GM12878 (cell line): Measurements from ENCODE around the gene PIEZO2. TPM values are rescaled to one million over a fixed set of nuclear protein-coding genes. Genes with fewer than 3 reads are reported as not detected.

Experiments used
- EP300 ChIP-seq, 2 experiments: fragments of 150-350 bp in 1 of 2; IDR thresholded peaks; 2 replicates each; pipeline ENCODE4 v1.6.1; 2011 to 2012; ENCODE audit warnings: low read depth in 2 of 2, low read length in 2 of 2, borderline replicate concordance in 1 of 2, improper control_type of control experiment in 1 of 2, inconsistent platforms in 1 of 2; ENCODE audit not compliant: control insufficient read depth in 1 of 2
- FOXM1 ChIP-seq: IDR thresholded peaks from 2 replicates; pipeline ENCODE4 v1.6.1; 2012; ENCODE audit warnings: low read depth, mild to moderate bottlenecking, inconsistent platforms, low read length, moderate library complexity
- KDM1A ChIP-seq: fragments of 200-600 bp; sonication (generic); IDR thresholded peaks from 2 replicates; pipeline ENCODE4 v1.6.1; 2016; ENCODE audit warnings: borderline replicate concordance
- MEF2B ChIP-seq: fragments of 450-650 bp; IDR thresholded peaks from 2 replicates; pipeline ENCODE4 v1.6.1; 2018; ENCODE audit warnings: mild to moderate bottlenecking, moderate library complexity; ENCODE audit not compliant: partially characterized antibody, poor library complexity, severe bottlenecking
- NFXL1 ChIP-seq: fragments of 450-650 bp; IDR thresholded peaks from 2 replicates; pipeline ENCODE4 v1.6.1; 2017; ENCODE audit warnings: antibody characterized with exemption, mild to moderate bottlenecking, borderline replicate concordance
- POU2F2 ChIP-seq: IDR thresholded peaks from 3 replicates; pipeline ENCODE4 v1.6.1; 2011; ENCODE audit warnings: low read depth, mild to moderate bottlenecking, low read length, borderline replicate concordance
- RCOR1 ChIP-seq: conservative IDR thresholded peaks from 2 replicates; pipeline ENCODE4 v1.6.1; 2012; ENCODE audit warnings: low read depth, low read length, improper control_type of control experiment
- SREBF1 ChIP-seq: IDR thresholded peaks from 2 replicates; pipeline ENCODE4 v1.6.1; 2012; ENCODE audit warnings: mild to moderate bottlenecking, low read length
- SUZ12 ChIP-seq: fragments of 200-600 bp; sonication (generic); IDR thresholded peaks from one replicate; pipeline ENCODE4 v1.6.1; 2018; ENCODE audit warnings: antibody characterized with exemption, mild to moderate bottlenecking; ENCODE audit not compliant: unreplicated experiment
- ZBED1 ChIP-seq: IDR thresholded peaks from 2 replicates; pipeline ENCODE4 v1.6.1; 2016; ENCODE audit warnings: borderline replicate concordance
- polyA plus RNA-seq, 11 experiments: library from polyadenylated mRNA; depleted of rRNA in 4 of 11; unstranded in 6 of 11; stranded (reverse) in 5 of 11; fragments of >200 nt; fragmentation: Nextera tagmentation in 4 of 11; fragmentation: Illumina TruSeq in 1 of 11; extraction: Ambion mirVana in 4 of 11; extraction: Trizol in 1 of 11; gene quantifications; 1 replicate in 1 of 11; 2 replicates in 10 of 11; pipeline versions ENCODE4 v1.2.1 to v1.2.3, GENCODE V29; 2011 to 2016; ENCODE audit warnings: inconsistent platforms in 2 of 11, missing spikeins in 2 of 11, low read depth in 1 of 11
- total RNA-seq, 4 experiments: library from RNA; depleted of rRNA in 3 of 4; stranded (reverse); fragments of >200 nt in 3 of 4; fragmentation: Illumina TruSeq in 1 of 4; extraction: Trizol in 1 of 4; gene quantifications; 2 replicates each; pipeline versions ENCODE4 v1.2.1 to v1.2.3, GENCODE V29; 2013 to 2021
- TF ChIP-seq, protein P1 (sequence below): fragments of 450-650 bp; IDR thresholded peaks from 2 replicates; pipeline ENCODE4 v1.6.1; 2017; ENCODE audit warnings: mild to moderate bottlenecking, moderate library complexity

The PIEZO2 gene
- total and polyA plus RNA-seq, 10 of the 15 experiments (the other 5 are each of a cell fraction or from before 2014, with no cell fraction given), result 6.7 to 42.3 (median 27.4) TPM

DNA sequence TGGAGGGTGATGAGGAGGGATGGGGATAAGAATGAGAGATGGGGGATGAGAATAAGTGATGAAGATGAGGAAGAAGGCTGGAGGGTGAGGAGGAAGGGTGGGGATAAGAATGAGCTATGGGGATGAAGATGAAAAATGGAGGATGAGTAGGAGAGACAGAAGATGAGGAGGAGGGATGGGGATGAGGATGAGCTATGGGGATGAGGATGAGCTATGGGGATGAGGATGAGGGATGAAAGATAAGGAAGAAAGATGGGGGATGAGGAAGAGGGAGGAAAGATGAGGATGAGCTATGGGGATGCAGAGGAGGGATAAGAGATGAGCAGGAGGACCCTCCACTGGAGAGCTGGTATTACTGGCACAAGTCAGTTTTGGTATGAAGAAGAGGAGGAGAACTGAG lies 392.0 kb downstream of the PIEZO2 start (continued):
- TF ChIP-seq, protein P1, sequence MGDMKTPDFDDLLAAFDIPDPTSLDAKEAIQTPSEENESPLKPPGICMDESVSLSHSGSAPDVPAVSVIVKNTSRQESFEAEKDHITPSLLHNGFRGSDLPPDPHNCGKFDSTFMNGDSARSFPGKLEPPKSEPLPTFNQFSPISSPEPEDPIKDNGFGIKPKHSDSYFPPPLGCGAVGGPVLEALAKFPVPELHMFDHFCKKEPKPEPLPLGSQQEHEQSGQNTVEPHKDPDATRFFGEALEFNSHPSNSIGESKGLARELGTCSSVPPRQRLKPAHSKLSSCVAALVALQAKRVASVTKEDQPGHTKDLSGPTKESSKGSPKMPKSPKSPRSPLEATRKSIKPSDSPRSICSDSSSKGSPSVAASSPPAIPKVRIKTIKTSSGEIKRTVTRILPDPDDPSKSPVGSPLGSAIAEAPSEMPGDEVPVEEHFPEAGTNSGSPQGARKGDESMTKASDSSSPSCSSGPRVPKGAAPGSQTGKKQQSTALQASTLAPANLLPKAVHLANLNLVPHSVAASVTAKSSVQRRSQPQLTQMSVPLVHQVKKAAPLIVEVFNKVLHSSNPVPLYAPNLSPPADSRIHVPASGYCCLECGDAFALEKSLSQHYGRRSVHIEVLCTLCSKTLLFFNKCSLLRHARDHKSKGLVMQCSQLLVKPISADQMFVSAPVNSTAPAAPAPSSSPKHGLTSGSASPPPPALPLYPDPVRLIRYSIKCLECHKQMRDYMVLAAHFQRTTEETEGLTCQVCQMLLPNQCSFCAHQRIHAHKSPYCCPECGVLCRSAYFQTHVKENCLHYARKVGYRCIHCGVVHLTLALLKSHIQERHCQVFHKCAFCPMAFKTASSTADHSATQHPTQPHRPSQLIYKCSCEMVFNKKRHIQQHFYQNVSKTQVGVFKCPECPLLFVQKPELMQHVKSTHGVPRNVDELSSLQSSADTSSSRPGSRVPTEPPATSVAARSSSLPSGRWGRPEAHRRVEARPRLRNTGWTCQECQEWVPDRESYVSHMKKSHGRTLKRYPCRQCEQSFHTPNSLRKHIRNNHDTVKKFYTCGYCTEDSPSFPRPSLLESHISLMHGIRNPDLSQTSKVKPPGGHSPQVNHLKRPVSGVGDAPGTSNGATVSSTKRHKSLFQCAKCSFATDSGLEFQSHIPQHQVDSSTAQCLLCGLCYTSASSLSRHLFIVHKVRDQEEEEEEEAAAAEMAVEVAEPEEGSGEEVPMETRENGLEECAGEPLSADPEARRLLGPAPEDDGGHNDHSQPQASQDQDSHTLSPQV, result no peak
- TF ChIP-seq SUZ12 (no peak), FOXM1 (no peak), POU2F2 (no peak), MEF2B (no peak), EP300 (IDR thresholded peaks at IDR 0.05; ENCODE audit: borderline replicate concordance in 1 of 2, control insufficient read depth in 1 of 2, low read depth in 2 of 2, low read length in 2 of 2) (no peak), KDM1A (no peak), RCOR1 (no peak), NFXL1 (no peak), ZBED1 (no peak), SREBF1 (no peak)
